LoVo (cell line): ENCODE results near the gene FGF22.
"Not testable (repeated sequence)": the region's sequence is repeated elsewhere in the genome, so short reads cannot be mapped to it uniquely, and the experiment has no call there.

Source experiments
- DNase-seq: peaks from one replicate; pipeline ENCODE4 v3.0.0-alpha.2; 2016; ENCODE audit warnings: low spot score

The FGF22 gene

DNA sequence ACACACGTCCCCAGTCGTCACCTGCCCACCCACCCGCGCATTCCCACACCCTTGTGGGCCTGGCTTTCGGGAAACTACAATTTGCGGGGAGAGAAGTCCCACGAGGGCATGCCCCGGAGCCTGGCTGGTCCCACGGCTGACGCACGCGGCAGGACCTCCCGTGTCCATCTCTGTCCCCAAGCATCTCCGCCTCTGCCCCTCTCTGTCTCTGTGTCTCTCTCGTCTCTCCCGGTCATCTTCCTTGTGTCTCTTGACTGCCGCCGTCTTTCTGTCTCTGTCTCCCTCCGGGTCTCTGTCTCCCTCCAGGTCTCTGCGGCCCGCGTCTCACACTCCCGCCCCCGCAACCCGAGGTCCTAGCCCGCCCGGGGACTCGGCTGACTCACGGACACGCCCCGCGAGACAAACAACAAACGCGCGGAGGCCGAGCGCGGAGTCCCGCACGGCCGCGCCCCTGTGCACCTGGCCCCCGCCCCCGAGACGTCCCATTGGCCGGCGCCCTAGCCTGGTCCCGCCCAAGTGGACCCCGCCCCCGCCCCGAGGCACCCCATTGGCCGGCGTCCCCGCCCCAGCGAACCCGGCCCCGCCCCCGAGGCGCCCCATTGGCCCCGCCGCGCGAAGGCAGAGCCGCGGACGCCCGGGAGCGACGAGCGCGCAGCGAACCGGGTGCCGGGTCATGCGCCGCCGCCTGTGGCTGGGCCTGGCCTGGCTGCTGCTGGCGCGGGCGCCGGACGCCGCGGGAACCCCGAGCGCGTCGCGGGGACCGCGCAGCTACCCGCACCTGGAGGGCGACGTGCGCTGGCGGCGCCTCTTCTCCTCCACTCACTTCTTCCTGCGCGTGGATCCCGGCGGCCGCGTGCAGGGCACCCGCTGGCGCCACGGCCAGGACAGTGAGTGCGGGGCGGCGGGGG, at the start of gene FGF22:
TSS of gene FGF22 (plus strand) at position 627 of the 908 bp plus-strand sequence. CDS start at position 674, 47 bp downstream.
- peak; percentile 89 for DNase-seq

DNA sequence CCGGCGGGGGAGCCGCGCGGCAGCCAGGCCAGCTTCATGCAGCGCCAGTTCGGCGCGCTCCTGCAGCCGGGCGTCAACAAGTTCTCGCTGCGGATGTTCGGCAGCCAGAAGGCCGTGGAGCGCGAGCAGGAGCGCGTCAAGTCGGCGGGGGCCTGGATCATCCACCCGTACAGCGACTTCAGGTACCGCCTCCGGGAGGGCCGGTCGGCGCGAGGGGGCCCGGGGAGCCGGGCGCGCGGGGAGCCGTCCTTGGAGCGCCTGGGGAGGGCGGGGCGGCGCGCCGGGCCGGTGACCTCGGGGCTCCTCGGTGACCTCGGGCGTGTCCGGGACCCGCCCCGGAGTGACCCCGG, 49.3 kb upstream of the FGF22 start:
- DNase-seq, result no peak

DNA sequence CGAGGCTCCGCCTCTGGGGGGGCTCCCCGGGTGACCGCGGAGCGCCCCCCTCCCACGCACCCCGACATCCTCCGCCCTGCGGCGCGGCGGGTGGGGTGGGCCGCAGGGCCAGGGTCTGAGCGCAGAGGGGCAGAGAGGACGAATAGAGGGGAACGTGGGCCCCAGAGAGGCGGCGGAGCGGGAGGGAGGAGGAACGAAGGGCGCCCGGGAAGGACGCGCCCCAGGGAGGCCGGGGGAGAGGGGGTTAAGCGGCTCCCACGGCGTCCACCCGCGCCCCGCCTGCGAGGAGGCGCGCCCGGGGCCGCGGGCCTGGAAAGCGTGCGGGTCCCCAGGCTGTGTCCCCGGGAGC, 49.0 kb upstream of the FGF22 start:
- DNase-seq, result no peak

DNA sequence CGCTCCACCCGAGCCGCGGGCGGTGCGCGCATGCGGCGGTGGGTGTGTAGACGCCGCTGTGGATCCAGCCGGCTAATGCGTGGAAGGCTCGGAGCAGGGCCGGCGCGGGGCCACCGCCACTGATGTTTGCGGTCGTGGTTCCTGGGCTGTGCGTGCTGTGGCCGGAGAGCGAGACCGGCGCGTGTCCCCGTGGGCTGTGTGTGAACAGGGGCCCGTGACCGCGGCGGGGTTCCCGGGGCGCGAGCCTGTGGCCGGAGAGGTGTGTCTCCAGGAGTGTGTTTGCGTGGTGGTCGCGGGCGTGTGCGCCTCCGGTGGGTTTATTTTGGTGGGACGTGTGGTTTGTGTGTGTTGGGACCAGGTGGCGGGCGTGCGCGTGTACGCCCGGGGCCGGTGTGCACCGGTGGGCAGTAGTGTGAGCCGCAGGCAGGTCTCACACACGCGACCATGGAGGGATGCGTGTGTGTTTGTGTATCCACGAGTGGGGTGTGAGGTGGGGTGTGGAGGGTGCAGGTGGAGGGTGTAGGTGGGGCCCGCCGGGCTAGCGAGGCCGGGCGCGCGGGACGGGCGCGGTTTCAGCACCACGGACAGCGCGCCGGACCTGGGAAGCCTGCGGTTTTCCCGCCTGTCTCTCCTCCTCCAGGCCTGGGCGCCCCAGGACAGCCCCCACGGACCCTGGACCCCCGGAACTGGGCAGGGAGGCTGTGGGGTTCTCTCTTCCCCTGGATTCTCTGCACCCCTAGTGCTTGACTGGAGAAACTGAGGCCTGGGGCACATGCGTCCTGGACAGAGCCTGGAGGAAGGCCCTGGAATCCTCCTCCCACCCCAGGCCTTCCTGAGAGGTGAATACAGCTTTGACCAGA, 48.4 kb upstream of the FGF22 start:
- no peak for DNase-seq

DNA sequence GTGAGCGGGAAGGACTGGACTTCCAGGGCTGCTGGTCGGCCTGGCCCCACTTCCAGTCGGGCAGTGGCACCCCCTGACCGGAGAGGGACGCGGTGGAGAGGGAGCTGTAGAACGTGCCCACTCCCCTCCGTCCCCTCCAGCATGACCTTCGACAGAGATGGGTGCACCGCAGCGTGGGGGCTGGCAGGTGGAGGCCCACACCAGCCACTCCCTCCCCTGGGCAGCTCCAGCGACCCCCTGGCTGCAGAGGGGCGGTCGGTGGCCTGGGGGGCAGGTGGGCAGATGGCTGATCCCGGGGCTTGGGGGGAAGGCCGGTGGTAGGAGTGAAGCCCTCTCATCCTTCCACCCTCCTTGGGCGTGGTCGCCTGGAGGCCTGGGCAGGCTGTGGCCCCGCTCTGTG, 47.6 kb upstream of the FGF22 start:
- DNase-seq, result no peak

DNA sequence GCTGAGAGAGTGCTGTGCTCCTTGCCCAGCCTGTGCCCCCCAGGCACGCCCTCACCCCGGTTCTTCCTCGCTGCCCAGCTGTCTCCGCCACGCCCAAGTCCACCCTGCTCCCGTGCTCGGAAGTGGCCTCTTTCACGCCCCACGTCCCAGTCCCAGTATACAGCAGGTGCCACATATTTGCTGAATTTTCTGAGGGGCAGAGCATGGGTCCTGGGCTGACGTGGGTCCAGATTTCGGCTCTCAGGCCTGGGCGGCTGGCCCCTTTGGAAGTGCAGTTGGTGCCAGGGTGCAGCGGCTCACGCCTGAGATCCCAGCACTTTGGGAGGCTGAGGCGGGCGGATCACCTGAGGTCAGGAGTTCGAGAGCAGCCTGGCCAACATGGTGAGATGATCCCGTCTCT, 46.6 kb upstream of the FGF22 start:
- no peak for DNase-seq

DNA sequence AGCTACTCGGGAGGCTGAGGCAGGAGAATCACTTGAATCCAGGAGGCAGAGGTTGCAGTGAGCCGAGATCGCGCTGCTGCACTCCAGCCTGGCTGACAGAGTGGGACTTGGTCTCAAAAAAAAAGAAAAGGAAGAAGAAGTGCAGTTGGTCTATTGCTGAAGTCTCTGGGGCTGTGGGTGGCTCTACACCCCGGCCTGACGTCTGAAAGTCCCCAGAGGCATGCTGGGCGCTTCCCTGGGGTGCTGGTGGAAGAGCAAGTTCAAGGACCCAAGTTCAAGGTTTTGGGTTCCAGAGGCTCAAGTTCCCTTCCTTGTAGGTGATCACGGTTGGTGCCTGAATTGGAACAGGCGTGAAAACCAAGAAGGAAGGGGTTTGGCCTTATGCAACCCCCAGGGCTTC, 46.2 kb upstream of the FGF22 start:
- no peak for DNase-seq

DNA sequence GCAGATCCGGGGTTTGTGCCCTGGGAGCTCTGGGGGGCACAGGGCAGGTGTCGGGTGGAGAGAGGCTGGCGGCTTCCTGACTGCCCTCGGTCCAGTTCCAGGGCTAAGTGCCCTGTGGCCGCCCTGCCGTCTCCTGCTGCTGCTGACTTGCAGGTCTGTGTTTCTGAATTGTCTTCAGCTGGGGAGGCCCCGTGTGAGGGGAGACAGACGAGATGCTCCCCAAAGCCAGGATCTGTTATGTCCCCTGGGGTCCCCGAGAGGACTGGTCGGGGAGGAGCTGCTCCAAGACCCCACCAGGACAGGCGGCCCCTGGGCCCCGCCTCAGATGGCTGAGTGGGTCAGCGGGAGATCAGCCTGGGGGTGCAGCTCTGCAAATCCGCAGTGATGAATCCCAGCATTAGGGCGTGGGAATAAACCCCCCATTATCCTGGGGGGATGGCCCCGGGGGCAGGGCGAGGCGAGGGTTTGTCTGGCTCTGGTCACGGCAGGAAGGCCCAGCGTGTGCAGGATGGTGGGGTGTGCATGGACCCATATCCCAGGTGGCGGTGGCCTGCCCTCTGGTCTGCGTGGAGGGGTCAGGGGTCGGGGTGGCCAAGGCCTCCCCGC, 45.3 kb upstream of the FGF22 start:
- DNase-seq, result no peak

DNA sequence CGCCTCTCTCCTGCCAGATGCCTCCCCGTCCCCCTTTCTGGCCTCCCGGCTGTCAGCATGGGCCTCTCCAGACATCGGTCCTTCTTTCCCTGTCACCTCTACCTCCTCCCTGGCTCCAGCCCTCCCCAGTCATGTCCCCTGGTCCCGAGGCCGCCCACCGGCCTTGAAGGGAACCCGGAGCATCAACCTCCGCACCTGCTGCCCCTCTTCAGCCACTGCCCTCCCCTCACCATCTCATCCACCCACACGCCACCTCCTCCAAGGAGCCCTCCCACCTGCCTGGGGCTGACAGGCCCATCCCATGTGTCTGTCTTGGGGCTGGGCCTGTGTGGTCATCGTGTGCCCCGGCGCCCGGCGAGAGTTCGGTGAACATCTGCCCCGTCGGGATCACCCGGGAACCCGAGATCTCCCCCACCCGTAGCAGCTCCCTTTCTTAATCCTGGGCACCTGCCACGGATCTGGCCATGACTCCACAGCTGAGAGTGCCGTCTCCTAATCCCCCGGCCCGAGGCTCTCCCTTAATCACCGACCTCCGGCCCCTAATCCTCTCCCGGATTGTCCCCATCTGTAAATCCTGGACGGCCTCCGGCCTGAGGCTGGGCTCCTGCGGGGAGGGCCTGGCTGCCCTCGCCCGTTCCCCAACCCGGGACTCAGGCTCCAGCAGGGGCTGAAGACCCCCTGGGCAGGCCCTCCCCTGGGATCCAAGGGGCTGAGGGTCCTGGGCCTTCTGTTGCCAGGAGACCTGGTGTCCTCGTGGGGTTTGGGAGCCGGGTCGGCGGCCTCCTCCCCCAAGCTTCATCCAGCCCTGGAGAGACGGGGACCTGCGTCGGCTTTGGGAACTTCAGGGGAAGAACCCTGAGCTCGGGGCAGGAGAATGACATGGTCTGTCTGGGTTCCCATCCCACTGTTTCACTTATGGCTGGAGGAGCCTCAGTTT, 44.1 kb upstream of the FGF22 start:
- DNase-seq, result no peak

DNA sequence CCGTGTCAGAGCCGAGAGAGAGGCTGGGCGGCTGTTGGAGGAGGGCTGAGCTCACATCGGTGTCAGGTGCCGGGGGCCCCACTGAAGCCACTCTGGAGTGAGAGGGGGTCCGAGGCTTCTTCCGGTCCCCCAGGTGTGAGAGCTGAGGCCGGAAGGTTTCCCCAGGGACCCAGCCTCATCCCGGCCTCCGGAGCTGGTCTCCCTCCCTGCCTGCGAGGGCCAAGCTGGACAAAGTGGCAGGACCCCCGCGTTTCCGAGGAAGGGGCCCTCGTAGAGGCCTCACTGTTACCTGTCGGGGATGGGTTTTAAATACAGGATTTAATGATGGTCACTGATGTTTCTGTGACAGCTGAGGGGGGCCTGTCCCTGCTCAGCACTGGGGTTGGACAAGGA, 43.4 kb upstream of the FGF22 start:
- no peak for DNase-seq

DNA sequence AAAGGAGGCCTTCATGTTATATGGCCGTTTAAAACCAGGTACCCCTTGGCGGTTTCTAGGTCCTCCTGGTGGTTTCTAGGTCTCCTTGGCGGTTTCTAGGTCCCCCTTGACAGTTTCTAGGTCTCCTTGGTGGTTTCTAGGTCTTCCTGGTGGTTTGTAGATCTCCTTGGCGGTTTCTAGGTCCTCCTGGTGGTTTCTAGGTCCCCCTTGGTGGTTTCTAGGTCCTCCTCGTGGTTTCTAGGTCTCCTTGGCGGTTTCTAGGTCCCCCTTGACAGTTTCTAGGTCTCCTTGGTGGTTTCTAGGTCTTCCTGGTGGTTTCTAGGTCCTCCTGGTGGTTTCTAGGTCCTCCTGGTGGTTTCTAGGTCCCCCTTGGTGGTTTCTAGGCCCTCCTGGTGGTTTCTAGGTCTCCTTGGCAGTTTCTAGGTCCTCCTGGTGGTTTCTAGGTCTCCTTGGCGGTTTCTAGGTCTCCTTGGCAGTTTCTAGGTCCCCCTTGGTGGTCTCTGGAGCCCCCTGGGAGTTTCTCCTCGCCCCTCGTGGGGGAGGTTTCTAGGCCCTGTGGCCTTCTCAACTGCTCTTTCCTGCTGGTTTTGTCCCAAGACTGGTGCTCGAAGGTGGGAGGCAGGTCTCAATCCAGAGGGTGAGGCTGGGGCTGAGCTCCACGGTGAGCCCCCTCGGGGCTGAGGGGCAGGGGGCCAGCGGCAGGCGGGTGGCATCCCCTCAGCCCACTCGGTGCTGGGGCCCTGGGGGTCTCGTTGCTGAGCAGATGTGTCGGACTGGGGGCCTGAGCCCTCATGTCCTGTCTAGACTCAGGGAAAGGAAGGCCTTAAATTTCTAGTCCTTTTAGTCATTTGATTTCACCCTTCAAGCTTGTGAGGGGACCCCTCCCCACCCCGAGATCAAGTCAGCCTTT, 42.0 kb upstream of the FGF22 start:
- no peak for DNase-seq

DNA sequence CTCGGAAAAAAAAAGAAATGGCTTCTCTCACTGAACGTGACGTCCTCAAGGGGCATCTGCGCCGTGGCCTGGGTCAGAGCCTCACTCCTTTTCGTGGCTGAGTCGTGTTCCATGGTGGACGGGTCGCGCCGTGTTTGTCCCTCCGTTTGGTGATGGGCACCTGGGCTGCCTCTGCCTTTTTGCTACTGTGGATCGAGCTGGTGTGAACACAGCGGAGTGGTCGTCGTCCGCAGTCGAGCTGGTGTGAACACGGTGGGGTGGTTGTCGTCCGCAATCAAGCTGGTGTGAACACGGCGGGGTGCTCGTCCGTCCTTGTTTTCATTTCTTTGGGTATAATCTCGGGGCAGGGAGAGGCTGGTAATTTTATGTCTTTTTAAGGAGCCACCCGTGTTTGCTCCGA, 38.4 kb upstream of the FGF22 start:
- DNase-seq, result no peak

DNA sequence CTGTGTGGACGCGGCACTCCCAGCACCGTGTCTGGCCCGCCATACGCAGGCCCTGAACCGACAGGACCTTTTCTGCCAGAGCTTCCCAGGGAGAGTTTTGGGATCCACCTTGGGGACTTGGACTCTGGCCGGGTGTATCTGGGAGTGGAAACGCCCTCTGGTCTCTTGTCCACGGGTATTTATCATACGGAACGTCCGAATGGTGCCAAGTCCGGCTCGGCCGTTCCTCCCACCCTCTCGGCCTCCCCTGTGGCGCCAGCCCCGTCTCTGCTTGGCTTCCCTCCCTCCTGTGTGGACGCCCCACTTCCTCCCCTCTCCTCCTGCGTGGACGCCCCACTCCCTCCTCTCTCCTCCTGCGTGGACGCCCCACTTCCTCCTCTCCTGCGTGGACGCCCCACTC, 37.9 kb upstream of the FGF22 start:
- no peak for DNase-seq

DNA sequence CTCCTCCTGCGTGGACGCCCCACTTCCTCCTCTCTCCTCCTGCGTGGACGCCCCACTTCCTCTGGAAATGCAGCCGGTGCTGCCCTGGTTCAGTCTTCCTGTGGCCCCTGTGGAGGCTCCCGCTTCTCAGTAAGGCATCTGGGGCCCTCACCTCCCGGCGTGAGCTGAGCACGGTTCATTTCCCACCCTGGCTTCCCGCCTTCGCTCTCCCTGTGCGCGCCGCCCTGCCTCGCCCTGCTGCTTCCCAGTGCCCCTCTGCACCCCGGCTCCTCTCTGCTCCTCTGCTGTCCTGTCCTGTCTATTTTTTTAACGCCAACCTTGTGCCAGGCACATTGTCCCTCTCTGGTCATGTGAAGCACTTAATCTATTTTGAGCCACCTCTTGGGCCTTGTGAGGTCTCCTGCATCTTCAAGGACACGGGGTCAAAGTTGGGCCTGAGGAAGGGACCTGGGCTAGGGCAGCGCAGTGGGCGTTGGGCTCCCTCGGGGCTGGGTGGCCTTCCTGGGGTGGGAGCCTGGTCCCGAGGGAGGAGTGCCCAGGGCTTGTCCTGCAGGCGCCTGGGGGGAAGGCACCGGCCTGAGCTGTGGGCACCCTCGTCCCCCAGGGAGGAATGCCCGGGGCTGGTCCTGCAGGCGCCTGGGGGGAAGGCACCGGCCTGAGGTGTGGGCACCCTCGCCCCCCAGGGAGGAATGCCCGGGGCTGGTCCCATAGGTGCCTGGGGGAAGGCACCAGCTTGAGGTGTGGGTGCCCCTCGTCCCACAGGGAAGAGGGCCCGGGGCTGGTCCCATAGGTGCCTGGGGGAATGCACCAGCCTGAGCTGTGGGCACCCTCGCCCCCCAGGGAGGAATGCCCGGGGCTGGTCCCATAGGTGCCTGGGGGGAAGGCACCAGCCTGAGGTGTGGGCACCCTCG, 37.0 kb upstream of the FGF22 start:
- no peak for DNase-seq

DNA sequence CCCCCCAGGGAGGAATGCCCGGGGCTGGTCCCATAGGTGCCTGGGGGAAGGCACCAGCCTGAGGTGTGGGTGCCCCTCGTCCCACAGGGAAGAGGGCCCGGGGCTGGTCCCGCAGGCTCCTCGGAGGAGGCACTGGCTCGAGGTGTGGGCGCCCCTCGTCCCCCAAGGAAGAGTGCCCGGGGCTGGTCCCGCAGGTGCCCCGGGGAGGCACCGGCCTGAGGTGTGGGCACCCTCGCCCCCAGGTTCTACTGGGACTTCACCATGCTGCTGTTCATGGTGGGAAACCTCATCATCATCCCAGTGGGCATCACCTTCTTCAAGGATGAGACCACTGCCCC, 36.4 kb upstream of the FGF22 start:
- DNase-seq, result not testable (repeated sequence)

DNA sequence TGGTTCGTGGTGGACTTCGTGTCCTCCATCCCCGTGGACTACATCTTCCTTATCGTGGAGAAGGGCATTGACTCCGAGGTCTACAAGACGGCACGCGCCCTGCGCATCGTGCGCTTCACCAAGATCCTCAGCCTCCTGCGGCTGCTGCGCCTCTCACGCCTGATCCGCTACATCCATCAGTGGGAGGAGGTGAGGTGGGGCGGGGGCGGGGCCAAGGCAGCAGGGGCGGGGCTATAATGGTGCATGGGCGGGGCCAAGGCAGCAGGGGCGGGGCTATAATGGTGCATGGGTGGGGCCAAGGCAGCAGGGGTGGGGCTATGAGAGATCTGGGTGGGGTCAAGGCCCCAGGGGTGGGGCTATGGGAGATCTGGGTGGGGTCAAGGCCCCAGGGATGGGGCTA, 35.9 kb upstream of the FGF22 start:
- not testable (repeated sequence) for DNase-seq

DNA sequence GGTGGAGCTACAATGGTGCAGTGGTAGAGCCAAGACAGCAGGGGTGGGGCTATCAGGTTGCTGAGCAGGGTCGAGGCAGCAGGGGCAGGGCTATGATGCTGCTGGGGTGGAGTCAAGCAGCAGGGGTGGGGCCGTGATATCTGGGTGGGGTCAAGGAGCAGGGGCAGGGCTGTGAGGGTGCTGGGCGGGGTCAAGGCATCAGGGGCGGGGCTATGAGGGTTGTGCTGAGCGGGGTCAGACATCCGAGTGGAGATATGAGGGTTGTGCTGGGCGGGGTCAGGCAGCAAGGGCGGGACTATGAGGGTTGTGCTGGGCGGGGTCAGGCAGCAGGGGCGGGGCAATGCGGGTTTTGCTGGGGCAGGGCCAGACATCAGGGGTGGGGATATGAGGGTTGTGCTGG, 35.3 kb upstream of the FGF22 start:
- no peak for DNase-seq

DNA sequence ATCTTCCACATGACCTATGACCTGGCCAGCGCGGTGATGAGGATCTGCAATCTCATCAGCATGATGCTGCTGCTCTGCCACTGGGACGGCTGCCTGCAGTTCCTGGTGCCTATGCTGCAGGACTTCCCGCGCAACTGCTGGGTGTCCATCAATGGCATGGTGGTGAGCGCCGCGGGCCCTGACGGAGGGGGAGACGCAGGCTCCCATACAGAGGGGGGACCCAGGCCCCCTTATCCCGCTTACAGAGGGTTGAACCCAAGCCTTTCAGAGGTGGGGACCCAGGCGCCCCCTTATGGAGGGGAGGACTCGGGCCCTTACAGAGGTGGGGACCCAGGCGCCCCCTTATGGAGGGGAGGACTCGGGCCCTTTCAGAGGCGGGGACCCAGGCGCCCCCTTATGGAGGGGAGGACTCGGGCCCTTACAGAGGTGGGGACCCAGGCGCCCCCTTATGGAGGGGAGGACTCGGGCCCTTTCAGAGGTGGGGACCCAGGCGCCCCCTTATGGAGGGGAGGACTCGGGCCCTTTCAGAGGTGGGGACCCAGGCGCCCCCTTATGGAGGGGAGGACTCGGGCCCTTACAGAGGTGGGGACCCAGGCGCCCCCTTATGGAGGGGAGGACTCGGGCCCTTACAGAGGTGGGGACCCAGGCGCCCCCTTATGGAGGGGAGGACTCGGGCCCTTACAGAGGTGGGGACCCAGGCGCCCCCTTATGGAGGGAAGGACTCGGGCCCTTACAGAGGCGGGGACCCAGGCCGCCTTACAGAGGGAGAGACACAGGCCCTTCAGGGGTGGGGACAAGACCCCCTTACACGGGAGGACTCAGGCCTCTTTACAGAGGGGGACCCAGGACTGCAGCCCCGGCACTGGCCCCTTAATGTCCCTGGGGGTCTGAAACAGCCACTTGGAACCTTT, 34.4 kb upstream of the FGF22 start:
- not testable (repeated sequence) for DNase-seq
